ENCODE data around the gene PTOV1.

The PTOV1 gene

GRCh38 chr19:49805822-49806619 lies 44.9 kb upstream of the PTOV1 start:
- TF ChIP-seq CTCF (IDR thresholded peaks at IDR 0.05; ENCODE audit: unreplicated experiment in 3 of 3), result no peak

GRCh38 chr19:49806620-49806959 lies 44.4 kb upstream of the PTOV1 start:
- peak overlapping the region; percentile 36 to 75 (median 38) for H3K27ac Mint-ChIP-seq
- no peaks in the 10 kb centered on the region for H3K9me3 Mint-ChIP-seq
- no peaks in the 10 kb centered on the region for H3K27me3 Mint-ChIP-seq (ENCODE audit: low read depth)
- TF ChIP-seq CTCF (IDR thresholded peaks at IDR 0.05; ENCODE audit: unreplicated experiment in 3 of 3), result no peak
- peaks cover 34% of the 10 kb centered on the region for H3K4me1 Mint-ChIP-seq
- H3K4me3 Mint-ChIP-seq, result no peak overlapping the region
- H3K36me3 Mint-ChIP-seq (ENCODE audit: low read depth), result peaks cover 19% of the 10 kb centered on the region

More at GRCh38 chr19:49805822-49806619, 44.9 kb upstream of the PTOV1 start:
- Mint-ChIP-seq H3K9me3 (no peaks in the 10 kb centered on the region), H3K36me3 (ENCODE audit: low read depth) (peaks cover 19% of the 10 kb centered on the region), H3K4me1 (peaks cover 34% of the 10 kb centered on the region), H3K4me3 (peak overlapping the region in 1 of 3 experiments; percentile 22), H3K27ac (peak overlapping the region; percentile 36 to 75 (median 38)), H3K27me3 (ENCODE audit: low read depth) (no peaks in the 10 kb centered on the region)

- peaks cover 16% of the 10 kb centered on the region for H3K36me3 Mint-ChIP-seq (ENCODE audit: low read depth)
- no peak for TF ChIP-seq CTCF (IDR thresholded peaks at IDR 0.05; ENCODE audit: unreplicated experiment in 3 of 3)
- no peak overlapping the region for H3K27ac Mint-ChIP-seq
- peaks cover 31% of the 10 kb centered on the region for H3K4me1 Mint-ChIP-seq
- H3K27me3 Mint-ChIP-seq (ENCODE audit: low read depth), result no peaks in the 10 kb centered on the region
- no peaks in the 10 kb centered on the region for H3K9me3 Mint-ChIP-seq
- peak overlapping the region in 1 of 3 experiments; percentile 64 for H3K4me3 Mint-ChIP-seq
These were observed 43.7 kb upstream of the PTOV1 start for GRCh38 chr19:49807058-49807903.

- Mint-ChIP-seq H3K27ac (peak overlapping the region in 2 of 3 experiments; percentile 73 to 89), H3K4me1 (peaks cover 31% of the 10 kb centered on the region), H3K4me3 (peak overlapping the region; percentile 89 to 93 (median 89)), H3K27me3 (ENCODE audit: low read depth) (peaks cover 2% of the 10 kb centered on the region), H3K36me3 (ENCODE audit: low read depth) (peaks cover 14% of the 10 kb centered on the region), H3K9me3 (no peaks in the 10 kb centered on the region)
- TF ChIP-seq CTCF (IDR thresholded peaks at IDR 0.05; ENCODE audit: unreplicated experiment in 3 of 3), result no peak
These were observed 42.9 kb upstream of the PTOV1 start for GRCh38 chr19:49807904-49808675.

- Mint-ChIP-seq H3K4me3 (peak overlapping the region; percentile 89 to 93 (median 89)), H3K9me3 (no peaks in the 10 kb centered on the region), H3K36me3 (ENCODE audit: low read depth) (peaks cover 7% of the 10 kb centered on the region), H3K27ac (peak overlapping the region; percentile 56 to 89 (median 73)), H3K27me3 (ENCODE audit: low read depth) (peaks cover 5% of the 10 kb centered on the region), H3K4me1 (peaks cover 30% of the 10 kb centered on the region)
- TF ChIP-seq CTCF (IDR thresholded peaks at IDR 0.05; ENCODE audit: unreplicated experiment in 3 of 3), result no peak
These were observed 42.2 kb upstream of the PTOV1 start for GRCh38 chr19:49808711-49809159.

All from nephron (organoid).